Measurements from ENCODE around the gene CTNND2.

The CTNND2 gene

GRCh38 chr5:11064763-11065450, 839.3 kb downstream of the CTNND2 start:
- no peak for DNase-seq

GRCh38 chr5:11062397-11062796, 841.8 kb downstream of the CTNND2 start:
- DNase-seq: no peak

- no peak for DNase-seq
Observed at GRCh38 chr5:11056560-11056959, 847.7 kb downstream of the CTNND2 start.

- no peak for DNase-seq
Observed at GRCh38 chr5:11054014-11054413, 850.2 kb downstream of the CTNND2 start.

- DNase-seq: no peak
Observed at GRCh38 chr5:11052871-11053270, 851.4 kb downstream of the CTNND2 start.

GRCh38 chr5:11050596-11051304, 853.5 kb downstream of the CTNND2 start:
- no peak for DNase-seq

GRCh38 chr5:11048760-11049159, 855.5 kb downstream of the CTNND2 start:
- DNase-seq: no peak

- DNase-seq: no peak
Observed at GRCh38 chr5:11047625-11048024, 856.6 kb downstream of the CTNND2 start.

- DNase-seq: no peak
Observed at GRCh38 chr5:11047030-11047429, 857.2 kb downstream of the CTNND2 start.

- DNase-seq: no peak
Observed at GRCh38 chr5:11046160-11046559, 858.1 kb downstream of the CTNND2 start.

GRCh38 chr5:11045411-11045810, 858.8 kb downstream of the CTNND2 start:
- DNase-seq: no peak

- DNase-seq: no peak
Observed at GRCh38 chr5:11044581-11044980, 859.7 kb downstream of the CTNND2 start.

- no peak for DNase-seq
Observed at GRCh38 chr5:11043881-11044280, 860.4 kb downstream of the CTNND2 start.

GRCh38 chr5:11040345-11040744, 863.9 kb downstream of the CTNND2 start:
- DNase-seq: no peak

- DNase-seq: no peak
Observed at GRCh38 chr5:11038772-11039171, 865.5 kb downstream of the CTNND2 start.

- DNase-seq: no peak
Observed at GRCh38 chr5:11037941-11038340, 866.3 kb downstream of the CTNND2 start.

- DNase-seq: no peak
Observed at GRCh38 chr5:11037080-11037479, 867.2 kb downstream of the CTNND2 start.

GRCh38 chr5:11030671-11031070, 873.6 kb downstream of the CTNND2 start:
- no peak for DNase-seq

- no peak for DNase-seq
Observed at GRCh38 chr5:11027660-11028059, 876.6 kb downstream of the CTNND2 start.

GRCh38 chr5:11026543-11026942, 877.7 kb downstream of the CTNND2 start:
- DNase-seq: no peak

GRCh38 chr5:11023945-11024344, 880.3 kb downstream of the CTNND2 start:
- DNase-seq: no peak

GRCh38 chr5:11013793-11014192, 890.5 kb downstream of the CTNND2 start:
- no peak for DNase-seq

- DNase-seq: no peak
Observed at GRCh38 chr5:11012295-11012694, 892.0 kb downstream of the CTNND2 start.

GRCh38 chr5:11010429-11011210, 893.6 kb downstream of the CTNND2 start:
- DNase-seq: no peak
